Activated CD8-positive, alpha-beta memory T cell treated with anti-CD3 and anti-CD28 coated beads for 48 hours (primary cell): ENCODE measurements around the gene CASKIN1.
"Not testable (repeated sequence)": the region's sequence is repeated elsewhere in the genome, so short reads cannot be mapped to it uniquely, and the experiment has no call there.

Experiments used
- DNase-seq, 3 experiments: peaks; one replicate each; pipeline ENCODE4 v3.0.0-alpha.2; 2020; ENCODE audit warnings: low read depth in 2 of 3, low spot score in 2 of 3

Gene CASKIN1, protein sequence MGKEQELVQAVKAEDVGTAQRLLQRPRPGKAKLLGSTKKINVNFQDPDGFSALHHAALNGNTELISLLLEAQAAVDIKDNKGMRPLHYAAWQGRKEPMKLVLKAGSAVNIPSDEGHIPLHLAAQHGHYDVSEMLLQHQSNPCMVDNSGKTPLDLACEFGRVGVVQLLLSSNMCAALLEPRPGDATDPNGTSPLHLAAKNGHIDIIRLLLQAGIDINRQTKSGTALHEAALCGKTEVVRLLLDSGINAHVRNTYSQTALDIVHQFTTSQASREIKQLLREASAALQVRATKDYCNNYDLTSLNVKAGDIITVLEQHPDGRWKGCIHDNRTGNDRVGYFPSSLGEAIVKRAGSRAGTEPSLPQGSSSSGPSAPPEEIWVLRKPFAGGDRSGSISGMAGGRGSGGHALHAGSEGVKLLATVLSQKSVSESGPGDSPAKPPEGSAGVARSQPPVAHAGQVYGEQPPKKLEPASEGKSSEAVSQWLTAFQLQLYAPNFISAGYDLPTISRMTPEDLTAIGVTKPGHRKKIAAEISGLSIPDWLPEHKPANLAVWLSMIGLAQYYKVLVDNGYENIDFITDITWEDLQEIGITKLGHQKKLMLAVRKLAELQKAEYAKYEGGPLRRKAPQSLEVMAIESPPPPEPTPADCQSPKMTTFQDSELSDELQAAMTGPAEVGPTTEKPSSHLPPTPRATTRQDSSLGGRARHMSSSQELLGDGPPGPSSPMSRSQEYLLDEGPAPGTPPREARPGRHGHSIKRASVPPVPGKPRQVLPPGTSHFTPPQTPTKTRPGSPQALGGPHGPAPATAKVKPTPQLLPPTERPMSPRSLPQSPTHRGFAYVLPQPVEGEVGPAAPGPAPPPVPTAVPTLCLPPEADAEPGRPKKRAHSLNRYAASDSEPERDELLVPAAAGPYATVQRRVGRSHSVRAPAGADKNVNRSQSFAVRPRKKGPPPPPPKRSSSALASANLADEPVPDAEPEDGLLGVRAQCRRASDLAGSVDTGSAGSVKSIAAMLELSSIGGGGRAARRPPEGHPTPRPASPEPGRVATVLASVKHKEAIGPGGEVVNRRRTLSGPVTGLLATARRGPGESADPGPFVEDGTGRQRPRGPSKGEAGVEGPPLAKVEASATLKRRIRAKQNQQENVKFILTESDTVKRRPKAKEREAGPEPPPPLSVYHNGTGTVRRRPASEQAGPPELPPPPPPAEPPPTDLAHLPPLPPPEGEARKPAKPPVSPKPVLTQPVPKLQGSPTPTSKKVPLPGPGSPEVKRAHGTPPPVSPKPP (N-terminal part only)

DNA sequence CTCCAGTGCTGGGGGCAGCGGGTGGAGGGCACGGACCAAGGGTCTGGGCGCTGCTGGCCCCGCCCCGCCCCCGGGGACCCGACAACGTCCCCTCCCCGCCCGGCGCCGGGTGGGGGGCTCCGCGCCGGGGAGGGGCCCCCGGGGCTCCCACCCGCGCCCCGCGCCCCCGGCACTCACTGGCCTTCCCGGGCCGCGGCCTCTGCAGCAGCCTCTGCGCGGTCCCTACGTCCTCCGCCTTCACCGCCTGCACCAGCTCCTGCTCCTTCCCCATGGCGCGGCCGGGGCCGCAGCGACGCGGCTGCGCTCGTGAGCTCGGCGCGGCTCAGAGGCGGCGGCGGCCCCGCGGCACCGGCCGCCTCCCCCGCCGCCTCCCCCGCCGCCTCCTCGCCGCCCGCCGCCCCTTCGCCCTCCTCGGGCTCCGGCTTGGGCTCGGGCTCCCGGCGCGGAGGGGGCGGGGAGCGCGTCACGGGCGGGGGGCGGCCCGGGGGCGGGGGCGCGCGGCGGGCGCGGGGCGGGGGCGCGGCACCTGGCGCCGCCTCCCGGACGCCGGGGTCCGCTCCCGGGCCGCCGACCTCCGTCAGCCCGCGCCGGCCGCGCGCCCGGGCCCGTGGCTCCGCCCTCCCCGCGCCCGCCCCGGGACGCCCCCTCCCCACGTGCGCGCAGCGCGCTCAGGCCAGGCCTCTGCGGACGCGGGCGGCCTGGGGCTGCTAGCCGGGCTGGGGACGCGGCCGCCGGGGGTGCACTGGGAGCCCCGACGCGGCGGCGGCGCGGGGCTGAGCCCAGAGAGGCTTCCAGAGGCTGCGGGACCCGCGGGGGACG lies at the start of gene CASKIN1:
TSS of gene CASKIN1 (minus strand) at position 444 of the 819 bp plus-strand sequence. CDS start at position 271, 173 bp downstream.
- DNase-seq = no peak

DNA sequence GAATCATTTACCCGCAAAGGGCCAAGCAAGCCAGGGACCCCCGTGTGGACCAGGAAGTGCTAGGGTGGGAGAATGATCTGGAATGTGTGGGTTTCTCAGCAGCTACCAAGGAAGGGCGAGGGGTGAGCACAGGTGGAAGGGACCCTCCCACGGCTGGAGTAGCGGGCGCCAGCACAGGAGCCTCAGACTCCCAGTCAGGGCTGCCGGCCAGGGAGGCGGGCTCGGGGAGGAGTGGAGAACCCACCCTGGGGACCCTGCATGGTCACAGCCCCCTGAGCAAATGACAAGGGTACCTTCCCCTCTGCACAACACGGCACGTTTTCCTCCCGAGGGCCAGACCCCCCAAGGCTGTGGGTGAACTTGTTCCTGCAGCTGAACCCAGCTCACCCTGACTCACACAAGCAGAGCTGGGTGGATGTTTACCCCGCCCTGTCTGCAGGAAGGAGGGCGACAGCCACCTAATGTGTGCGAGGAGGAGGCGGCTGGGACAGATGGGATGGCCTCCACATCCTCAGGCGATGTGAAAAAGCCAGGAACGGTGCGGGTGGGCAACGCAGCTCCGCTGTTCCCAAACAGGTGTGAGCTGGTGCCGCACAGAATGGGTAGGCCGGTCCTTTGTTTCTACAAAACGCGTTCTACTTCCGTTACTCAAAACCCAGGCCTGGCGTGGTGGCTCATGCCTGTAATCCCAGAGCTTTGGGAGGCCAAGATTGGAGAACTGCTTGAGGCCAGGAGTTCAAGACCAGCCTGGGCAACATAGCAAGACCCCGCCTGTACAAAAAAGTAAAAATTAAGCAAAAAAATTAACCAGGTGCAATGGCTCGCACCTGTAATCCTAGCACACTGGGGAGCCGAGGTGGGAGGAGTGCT lies 48.8 kb upstream of the CASKIN1 start:
- no peak for DNase-seq

DNA sequence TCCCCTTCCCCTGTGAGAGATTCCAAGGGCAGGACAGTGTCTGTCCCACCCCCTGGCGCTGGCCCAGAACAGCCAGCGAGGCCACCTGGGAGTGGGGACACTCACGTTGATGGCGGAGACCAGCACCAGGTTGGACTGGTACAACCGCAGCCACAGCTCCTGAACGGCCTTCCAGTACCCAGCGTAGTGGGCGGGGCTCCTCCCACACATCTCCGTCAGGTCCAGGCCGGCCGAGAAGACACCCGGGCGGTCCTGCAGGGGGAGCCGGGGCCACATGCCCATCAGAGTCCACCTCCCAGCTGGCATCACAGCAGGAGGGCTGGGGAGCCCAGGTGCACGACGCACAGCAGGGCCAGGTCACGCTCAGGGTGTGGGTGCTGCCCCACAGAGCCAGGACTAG lies 47.9 kb upstream of the CASKIN1 start:
- DNase-seq = no peak

DNA sequence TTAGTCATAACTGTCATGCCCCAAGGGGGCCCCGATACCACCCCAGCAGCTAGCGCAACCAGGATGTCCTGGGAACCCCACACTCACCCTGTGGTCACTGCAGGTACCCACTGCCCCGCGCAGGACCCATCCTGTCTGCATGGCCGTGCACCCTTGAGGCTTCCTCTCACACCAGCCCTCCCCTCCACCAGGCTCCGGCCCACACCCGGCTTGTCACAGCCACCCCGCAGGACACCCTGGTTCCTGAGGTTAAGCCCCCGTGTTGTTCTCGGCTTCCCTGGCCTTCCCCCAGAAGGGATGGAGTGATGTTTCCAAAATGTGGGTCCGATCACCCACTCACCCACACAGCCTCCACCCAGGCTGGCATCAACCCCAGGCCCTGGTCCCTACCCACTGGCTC lies 47.4 kb upstream of the CASKIN1 start:
- no peak for DNase-seq

DNA sequence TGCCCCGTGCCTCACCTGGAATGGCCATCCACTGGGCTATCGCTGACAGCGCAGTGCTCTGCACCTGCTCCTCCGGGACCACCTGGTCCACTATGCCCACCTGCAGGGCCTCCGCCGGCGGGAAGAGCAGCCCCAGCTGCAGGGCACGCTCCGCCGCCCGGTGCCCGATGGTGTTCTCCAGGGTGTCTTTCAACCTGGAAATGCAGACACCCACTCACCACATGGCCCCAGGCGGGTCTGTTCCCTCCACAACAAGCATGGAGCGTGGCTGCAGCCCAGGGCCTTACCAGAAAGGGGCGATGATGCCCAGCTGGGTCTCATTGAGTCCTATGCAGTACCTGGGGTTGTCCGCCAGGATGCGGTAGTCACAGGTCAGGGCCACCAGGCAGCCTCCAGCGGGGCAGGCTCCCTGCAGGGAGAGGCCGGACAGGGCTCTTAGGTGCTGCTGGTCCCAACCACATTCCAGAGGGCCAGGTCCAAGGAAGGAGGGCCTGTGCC lies 46.7 kb upstream of the CASKIN1 start:
- DNase-seq = no peak

DNA sequence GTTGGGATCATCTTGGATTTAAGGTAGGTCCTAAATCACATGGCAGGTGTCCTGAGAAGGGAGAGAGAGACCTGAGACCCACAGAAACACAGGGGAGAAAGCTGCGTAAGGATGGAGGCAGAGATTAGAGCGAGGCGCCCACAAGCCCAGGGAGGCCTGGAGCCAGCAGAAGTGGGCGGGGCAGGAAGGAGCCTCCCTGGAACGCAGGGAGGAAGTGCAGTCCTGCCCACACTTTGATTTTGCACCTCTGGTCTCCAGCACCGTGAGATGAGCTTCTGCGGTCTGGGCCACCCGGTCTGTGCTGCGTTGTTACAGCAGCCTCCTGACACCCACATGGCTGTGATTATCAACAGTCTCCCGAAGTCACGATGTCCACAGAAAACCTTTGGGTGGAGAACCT lies 46.2 kb upstream of the CASKIN1 start:
- DNase-seq = no peak

DNA sequence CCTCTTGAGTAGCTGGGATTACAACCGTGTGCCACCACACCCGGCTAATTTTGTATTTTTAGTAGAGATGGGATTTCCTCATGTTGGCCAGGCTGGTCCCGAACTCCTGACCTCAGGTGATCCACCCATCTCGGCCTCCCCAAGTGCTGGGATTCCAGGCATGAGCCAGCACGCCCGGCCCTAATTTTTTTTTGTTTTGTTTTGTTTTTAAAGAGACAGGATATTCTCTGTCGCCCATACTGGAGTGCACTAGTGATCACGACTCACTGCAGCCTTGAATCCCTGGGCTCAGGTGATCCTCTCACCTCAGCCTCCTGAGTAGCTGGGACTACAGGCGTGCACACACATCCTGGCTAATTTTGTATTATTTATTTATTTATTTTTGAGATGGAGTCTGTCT lies 43.9 kb upstream of the CASKIN1 start:
- DNase-seq = not testable (repeated sequence)

DNA sequence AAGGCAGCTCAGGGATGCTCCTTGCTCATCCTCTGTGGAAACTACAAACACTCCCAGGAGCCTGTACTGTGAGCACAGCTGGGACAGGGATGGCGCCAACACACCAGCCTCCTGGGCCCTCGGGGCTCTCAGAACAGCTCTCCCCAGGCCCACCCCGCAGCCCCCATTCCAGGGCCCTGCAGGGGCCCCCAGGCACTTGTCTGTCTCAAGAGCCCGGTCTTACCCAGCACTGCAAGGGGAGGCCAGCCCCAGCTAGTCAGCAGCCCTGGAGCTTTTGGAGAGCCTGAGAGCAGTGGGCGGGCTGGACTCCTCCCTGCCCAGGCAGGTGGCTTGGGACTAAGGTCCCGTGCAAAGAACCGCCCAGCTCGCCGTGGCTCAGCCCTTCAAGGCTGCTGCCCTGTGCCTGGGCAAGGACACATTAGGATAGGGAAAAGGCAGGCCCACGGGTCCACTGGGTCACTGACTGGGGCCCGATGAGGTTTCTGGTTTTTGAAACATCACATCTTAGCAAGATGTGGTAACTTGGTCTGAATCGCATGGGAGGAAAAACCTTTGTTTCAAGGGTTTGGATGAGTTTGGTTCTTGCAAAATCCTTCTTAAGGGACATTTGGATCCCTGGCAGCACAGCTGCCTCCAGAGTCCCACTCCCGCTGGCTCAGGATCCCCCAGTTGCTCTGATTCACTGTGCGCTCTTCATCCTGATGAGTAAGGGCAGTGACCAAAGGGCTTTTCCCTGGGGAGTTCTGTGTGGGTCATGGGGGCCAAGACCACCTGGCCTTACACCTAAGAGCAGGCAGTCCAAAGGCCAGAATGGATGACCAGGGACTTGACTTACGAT lies 42.7 kb upstream of the CASKIN1 start:
- no peak for DNase-seq

DNA sequence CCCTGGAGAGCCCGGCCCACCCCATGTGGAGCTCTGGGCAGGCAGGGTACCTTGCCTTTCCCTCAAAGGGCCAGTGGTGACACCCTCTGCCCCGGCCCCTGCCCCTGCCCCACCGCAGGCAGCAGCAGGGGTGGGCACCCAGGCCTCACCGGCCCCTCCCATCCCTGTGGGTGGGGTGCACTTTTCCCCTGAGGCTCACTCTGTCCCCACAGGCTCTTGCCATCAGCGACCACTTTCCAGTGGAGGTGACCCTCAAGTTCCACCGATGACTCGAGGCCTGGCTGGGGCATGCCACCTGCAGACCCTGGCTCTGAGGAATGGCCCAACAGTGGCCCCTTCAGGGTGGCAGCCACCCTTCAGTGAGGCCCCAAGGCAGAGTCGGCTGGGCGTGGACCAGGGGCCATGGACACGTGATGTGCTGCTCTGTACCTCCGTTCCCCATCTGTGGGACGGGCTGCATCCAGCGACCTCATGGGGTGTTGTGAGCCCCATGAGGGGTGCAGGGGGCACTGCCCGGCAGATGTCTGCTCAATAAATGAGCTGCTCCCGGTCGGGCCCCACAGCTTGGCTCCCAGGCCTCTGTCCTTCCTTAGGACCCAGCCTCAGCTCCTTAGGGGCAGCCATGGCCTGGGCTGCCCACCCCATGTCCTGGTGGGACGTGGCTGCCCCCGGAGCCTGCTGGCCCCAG lies 41.9 kb upstream of the CASKIN1 start:
- no peak for DNase-seq

DNA sequence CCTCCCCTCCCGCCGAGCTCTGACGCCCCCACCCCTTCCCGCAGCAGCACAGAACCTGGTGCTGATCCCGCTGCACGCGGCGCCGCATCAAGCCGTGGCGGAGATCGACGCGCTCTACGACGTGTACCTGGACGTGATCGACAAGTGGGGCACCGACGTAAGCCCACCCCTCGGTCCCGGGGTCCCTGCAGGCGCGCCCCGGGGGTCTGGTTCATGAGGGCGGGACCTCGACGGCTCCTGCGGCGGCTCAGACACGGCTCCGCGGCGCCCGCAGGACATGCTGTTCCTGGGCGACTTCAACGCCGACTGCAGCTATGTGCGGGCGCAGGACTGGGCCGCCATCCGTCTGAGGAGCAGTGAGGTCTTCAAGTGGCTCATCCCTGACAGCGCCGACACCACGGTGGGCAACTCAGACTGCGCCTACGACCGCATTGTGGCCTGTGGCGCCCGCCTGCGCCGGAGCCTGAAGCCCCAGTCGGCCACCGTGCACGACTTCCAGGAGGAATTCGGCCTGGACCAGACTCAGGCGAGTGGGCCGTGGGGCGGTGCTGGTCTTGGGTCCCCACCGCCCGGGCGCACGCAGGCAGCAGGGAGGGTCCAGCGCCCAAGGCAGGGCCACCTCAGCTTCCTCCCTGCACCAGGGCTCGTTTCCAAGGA lies 41.2 kb upstream of the CASKIN1 start:
- DNase-seq = no peak

DNA sequence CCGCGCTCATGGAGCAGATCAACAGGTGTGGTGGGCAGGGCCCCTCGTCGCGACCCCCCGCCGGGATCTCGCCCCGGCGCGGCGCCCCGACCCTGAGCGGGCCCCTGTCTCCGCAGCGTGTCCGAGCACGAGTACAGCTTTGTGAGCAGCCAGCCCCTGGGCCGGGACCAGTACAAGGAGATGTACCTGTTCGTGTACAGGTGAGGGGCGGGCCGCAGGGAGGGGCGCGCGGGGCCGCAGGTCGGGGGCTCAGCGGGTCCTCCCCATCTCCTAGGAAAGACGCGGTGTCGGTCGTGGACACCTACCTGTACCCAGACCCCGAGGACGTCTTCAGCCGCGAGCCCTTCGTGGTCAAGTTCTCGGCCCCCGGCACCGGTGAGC lies 40.7 kb upstream of the CASKIN1 start:
- no peak for DNase-seq

DNA sequence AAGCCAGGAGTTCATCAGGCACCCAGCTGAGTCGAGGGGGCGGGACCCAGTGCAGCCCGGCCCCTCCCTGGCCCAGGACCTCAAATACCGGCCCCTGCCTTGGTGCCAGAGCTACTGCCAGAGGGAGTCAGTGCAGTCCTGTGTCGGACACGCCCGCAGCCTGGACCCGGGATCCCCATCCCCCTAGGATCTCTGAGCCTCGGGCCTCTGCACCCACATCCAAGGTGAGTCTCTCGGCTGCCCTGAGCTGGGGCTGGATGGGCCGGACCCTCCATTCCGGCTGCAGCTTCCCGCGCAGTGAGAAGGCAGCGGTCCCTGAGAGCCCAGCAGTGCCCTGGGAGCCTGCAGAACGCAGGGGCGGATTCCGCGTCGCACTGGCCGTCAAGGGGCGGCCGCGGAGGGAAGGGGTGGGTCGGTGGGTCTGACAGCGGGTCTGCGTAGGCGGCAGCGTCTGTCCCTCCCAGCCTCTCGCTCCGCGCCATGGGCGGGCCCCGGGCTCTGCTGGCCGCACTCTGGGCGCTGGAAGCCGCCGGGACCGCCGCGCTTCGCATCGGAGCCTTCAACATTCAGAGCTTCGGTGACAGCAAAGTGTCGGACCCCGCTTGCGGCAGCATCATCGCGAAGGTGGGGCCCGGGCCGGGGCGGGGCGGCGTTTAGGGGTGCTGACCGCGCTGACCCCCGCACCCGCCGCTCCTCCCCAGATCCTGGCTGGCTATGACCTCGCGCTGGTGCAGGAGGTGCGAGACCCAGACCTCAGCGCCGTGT lies 40.1 kb upstream of the CASKIN1 start, which contains the start of gene DNASE1L2:
TSS of gene DNASE1L2 (plus strand) at position 108 of the 765 bp plus-strand sequence. CDS start at position 481, 373 bp downstream.
- no peak for DNase-seq

DNA sequence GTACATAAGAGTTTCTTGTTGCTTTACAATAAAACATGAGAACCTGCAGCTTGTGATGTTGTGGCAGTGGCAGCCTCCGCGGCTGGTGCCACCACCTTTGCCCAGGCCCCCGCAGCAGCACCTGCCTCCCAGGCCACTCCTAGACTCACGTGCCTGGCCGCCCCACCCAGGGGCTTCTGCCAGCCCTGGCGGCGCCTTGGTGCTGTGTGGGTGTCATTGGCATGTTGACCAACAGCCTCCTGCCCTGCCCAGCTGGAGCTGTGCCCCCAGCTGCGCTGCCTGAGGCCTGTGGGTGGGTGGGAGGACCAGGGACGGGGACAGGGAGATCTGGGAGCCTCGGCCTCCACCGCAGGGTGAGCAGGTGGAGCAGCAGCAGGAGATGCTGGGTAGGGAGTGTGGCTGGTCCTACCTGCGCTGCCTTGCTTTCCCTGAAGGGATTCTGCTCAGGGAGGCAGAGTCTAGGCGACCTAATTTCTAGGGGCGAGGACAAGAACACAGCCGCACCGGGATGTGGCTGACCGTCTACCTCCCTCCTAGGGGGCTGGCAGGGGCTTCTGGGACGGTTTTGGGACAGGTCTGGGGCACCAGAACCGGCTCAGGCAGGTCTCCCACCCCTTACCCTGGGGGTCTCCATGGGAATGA lies 39.4 kb upstream of the CASKIN1 start:
- no peak for DNase-seq

DNA sequence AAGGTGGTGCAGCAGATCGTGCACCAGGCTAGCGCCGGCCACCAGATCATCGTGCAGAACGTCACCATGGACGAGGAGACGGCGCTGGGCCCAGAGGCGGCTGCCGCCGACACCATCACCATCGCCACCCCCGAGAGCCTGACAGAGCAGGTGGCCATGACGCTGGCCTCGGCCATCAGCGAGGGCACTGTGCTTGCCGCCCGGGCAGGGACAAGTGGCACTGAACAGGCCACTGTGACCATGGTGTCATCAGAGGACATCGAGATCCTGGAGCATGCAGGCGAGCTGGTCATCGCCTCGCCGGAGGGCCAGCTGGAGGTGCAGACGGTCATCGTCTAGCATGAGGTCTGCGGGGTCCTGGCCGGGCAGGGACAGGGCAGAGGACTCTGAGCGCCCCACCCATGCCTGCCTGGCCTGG lies 38.8 kb upstream of the CASKIN1 start:
- no peak for DNase-seq

DNA sequence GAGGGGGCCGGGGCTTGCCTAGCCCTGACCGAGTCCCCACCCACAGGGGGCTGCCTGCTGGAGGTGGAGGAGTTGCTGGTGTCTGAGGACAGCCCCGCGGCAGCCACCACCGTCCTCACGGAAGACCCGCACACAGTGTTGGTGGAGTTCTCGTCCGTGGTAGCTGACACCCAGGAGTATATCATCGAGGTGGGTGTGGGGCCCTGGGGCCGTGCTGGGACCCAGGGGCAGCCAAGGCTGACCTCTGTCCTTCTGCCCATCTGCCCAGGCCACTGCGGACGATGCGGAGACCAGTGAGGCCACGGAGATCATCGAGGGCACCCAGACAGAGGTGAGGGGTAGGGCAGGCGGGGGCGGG lies 38.4 kb upstream of the CASKIN1 start:
- DNase-seq = no peak
